Tibial artery (tissue), 4 donors: ENCODE data around the gene ASB12.
A peak's percentile ranks its signal among the peaks of the same experiment; 100 is the strongest.

Experiments
- DNase-seq, 2 donors: peaks; one replicate each; pipeline ENCODE4 v3.0.0-alpha.2; 2019
- H3K27ac ChIP-seq, 2 donors: fragments of 200-600 bp; sonication (generic) in 1 of 2; 1 replicate in 1 of 2; 2 replicates in 1 of 2; pipeline ENCODE4 v1.5.1; 2018 to 2019; ENCODE audit warnings: mild to moderate bottlenecking in 1 of 2
- H3K27me3 ChIP-seq, 2 donors: fragments of 200-600 bp; sonication (generic) in 1 of 2; one replicate each; pipeline versions ENCODE4 v1.5.1 to v1.6.0; 2016 to 2019
- H3K36me3 ChIP-seq, 3 donors: fragments of 200-600 bp; sonication (generic) in 2 of 3; one replicate each; pipeline ENCODE4 v1.5.1; 2016 to 2019; ENCODE audit warnings: mild to moderate bottlenecking in 2 of 3
- H3K4me1 ChIP-seq, 4 donors: fragments of 200-600 bp; sonication (generic) in 2 of 4; 1 replicate in 3 of 4; 2 replicates in 1 of 4; pipeline ENCODE4 v1.5.1; 2016 to 2019
- H3K4me3 ChIP-seq, 2 donors: fragments of 200-600 bp; sonication (generic) in 1 of 2; 1 replicate in 1 of 2; 2 replicates in 1 of 2; pipeline ENCODE4 v1.5.1; 2018 to 2019; ENCODE audit warnings: mild to moderate bottlenecking in 2 of 2
- H3K9me3 ChIP-seq, 3 donors: fragments of 200-600 bp; sonication (generic) in 1 of 3; one replicate each; pipeline ENCODE4 v1.5.1; 2016 to 2019
- CTCF ChIP-seq, 2 experiments: fragments of 200-600 bp in 1 of 2; fragments of 450-650 bp in 1 of 2; IDR thresholded peaks; one replicate each; pipeline ENCODE4 v1.5.1; 2017 to 2019; ENCODE audit warnings: antibody characterized with exemption in 2 of 2, mild to moderate bottlenecking in 1 of 2, moderate library complexity in 1 of 2
- intact Hi-C: fragments of 100-400 bp; cut with DNase I; formaldehyde crosslinking; loops from one replicate; pipeline ENCODE4 v1.15.0; 2023; ENCODE audit warnings: low total_unique reads

Gene ASB12

GRCh38 chrX:64206556-64207162 lies 23.7 kb downstream of the ASB12 start:
- H3K9me3 ChIP-seq, result no peaks in the 10 kb centered on the region
- no peaks in the 10 kb centered on the region for H3K36me3 ChIP-seq
- peak overlapping the region; percentile 89 to 95 for H3K27ac ChIP-seq
- H3K4me1 ChIP-seq, result peaks cover 0 to 35% (median 12%) of the 10 kb centered on the region in 4 donors
- no peak for TF ChIP-seq CTCF (IDR thresholded peaks at IDR 0.05)
- no peaks in the 10 kb centered on the region for H3K27me3 ChIP-seq
- no peak for DNase-seq
- intact Hi-C loops, result loop anchor here (10.0 kb wide), 1 partner anchor 188 kb away; the partner anchor contains the start of gene MTMR8
- peak overlapping the region; percentile 81 to 83 for H3K4me3 ChIP-seq

GRCh38 chrX:64205735-64206501 lies 24.5 kb downstream of the ASB12 start:
- DNase-seq, result peak; percentile 94 to 97
- Histone ChIP-seq H3K9me3 (no peaks in the 10 kb centered on the region), H3K4me3 (peak overlapping the region; percentile 81 to 83), H3K27me3 (no peaks in the 10 kb centered on the region), H3K36me3 (no peaks in the 10 kb centered on the region), H3K27ac (peak overlapping the region; percentile 89 to 95), H3K4me1 (peaks cover 0 to 35% (median 12%) of the 10 kb centered on the region in 4 donors)
- intact Hi-C loops, result loop anchor here (10.0 kb wide), 1 partner anchor 189 kb away; the partner anchor contains the start of gene MTMR8
- peak in 1 of 2 experiments; percentile 10 for TF ChIP-seq CTCF (IDR thresholded peaks at IDR 0.05)

- H3K27me3 ChIP-seq, result no peaks in the 10 kb centered on the region
- peak within 1 kb of the TSS; percentile 81 to 83 for H3K4me3 ChIP-seq
- no peaks in the 10 kb centered on the region for H3K36me3 ChIP-seq
- H3K27ac ChIP-seq, result peak within 1 kb of the TSS; percentile 89 to 95
- H3K4me1 ChIP-seq, result peaks cover 0 to 35% (median 12%) of the 10 kb centered on the region in 4 donors
- DNase-seq, result no peak
- no peaks in the 10 kb centered on the region for H3K9me3 ChIP-seq
- intact Hi-C loops, result loop anchor here (10.0 kb wide), 1 partner anchor 189 kb away; the partner anchor contains the start of gene MTMR8
- TF ChIP-seq CTCF (IDR thresholded peaks at IDR 0.05), result no peak
These were observed 25.0 kb downstream of the ASB12 start, which contains the start of gene AMER1 for GRCh38 chrX:64205441-64205734. Gene AMER1, minus strand, starts transcription at chrX:64205708. Its CDS starts 12,422 bp downstream, at chrX:64193286.

GRCh38 chrX:64204701-64205440 lies 25.5 kb downstream of the ASB12 start:
- intact Hi-C loops, result loop anchor here (10.0 kb wide), 1 partner anchor 190 kb away; the partner anchor contains the start of gene MTMR8
- Histone ChIP-seq H3K4me3 (peak overlapping the region; percentile 81 to 83), H3K4me1 (peaks cover 0 to 35% (median 12%) of the 10 kb centered on the region in 4 donors), H3K27ac (peak overlapping the region; percentile 89 to 95), H3K9me3 (no peaks in the 10 kb centered on the region), H3K36me3 (no peaks in the 10 kb centered on the region), H3K27me3 (no peaks in the 10 kb centered on the region)
- peak; percentile 21 to 69 for DNase-seq
- no peak for TF ChIP-seq CTCF (IDR thresholded peaks at IDR 0.05)

GRCh38 chrX:64204252-64204651 lies 26.2 kb downstream of the ASB12 start:
- TF ChIP-seq CTCF (IDR thresholded peaks at IDR 0.05), result no peak
- peak; percentile 19 to 79 for DNase-seq
- peaks cover 0 to 35% (median 12%) of the 10 kb centered on the region in 4 donors for H3K4me1 ChIP-seq
- H3K27ac ChIP-seq, result peak overlapping the region; percentile 89 to 95
- no peaks in the 10 kb centered on the region for H3K9me3 ChIP-seq
- intact Hi-C loops, result loop anchor here (10.0 kb wide), 1 partner anchor 191 kb away; the partner anchor contains the start of gene MTMR8
- no peaks in the 10 kb centered on the region for H3K27me3 ChIP-seq
- H3K4me3 ChIP-seq, result peak overlapping the region; percentile 81 to 83
- H3K36me3 ChIP-seq, result no peaks in the 10 kb centered on the region
